GM12878 (cell line): ENCODE data around the gene MITF. TPM values are rescaled to one million over a fixed set of nuclear protein-coding genes. Genes with fewer than 3 reads are reported as not detected.

ENCODE experiments used
- ATAC-seq: fragments of 200-7000 bp; cut with Tn5 transposase; 3 replicates; pipeline ENCODE4 v1.9.1; 2020; ENCODE audit warnings: mild to moderate bottlenecking, moderate library complexity
- BruUV-seq: library from RNA; stranded (reverse); fragments of 400-500 nt; replicated peaks from 2 replicates; lab custom pipeline; 2021; lab: Mats Ljungman, UMichigan
- CTCF ChIA-PET: fragments of 300-600 bp; sonication (Branson Sonifier 250); formaldehyde crosslinking; extraction: SDS; loops from one replicate; lab custom pipeline; 2021; ENCODE audit warnings: inconsistent platforms; lab: Yijun Ruan, JAX
- POLR2A ChIA-PET: fragments of 350-600 bp; formaldehyde crosslinking; extraction: SDS; loops from one replicate; lab custom pipeline; 2021; ENCODE audit warnings: inconsistent platforms; lab: Charles Lee
- RAD21 ChIA-PET: fragments of 300-600 bp; sonication (Branson Sonifier 250); formaldehyde crosslinking; loops from one replicate; lab custom pipeline; 2023; ENCODE audit warnings: antibody characterized with exemption; ENCODE audit not compliant: unreplicated experiment; lab: Charles Lee
- SMC1A ChIA-PET: fragments of 300-600 bp; sonication (Branson Sonifier 250); formaldehyde crosslinking; loops from one replicate; lab custom pipeline; 2023; ENCODE audit not compliant: unreplicated experiment, uncharacterized antibody; lab: Charles Lee
- DNase-seq: peaks from one replicate; pipeline ENCODE4 v3.0.0-alpha.2; 2011; ENCODE audit warnings: low read depth, low spot score
- FAIRE-seq: peaks from 3 replicates; lab custom pipeline; 2011; peaks lifted over from hg19 to GRCh38; lab: Jason Lieb, UNC
- H2AFZ ChIP-seq: 2 replicates; pipeline ENCODE4 v1.6.0; 2011; ENCODE audit warnings: low read depth, low read length, control low read depth; ENCODE audit not compliant: control insufficient read depth
- H3K27ac ChIP-seq: 2 replicates; pipeline ENCODE4 v1.5.1; 2011; ENCODE audit warnings: control low read depth; ENCODE audit not compliant: control insufficient read depth, insufficient read depth
- H3K27me3 ChIP-seq, 2 experiments: replicated peaks in 1 of 2; 2 replicates each; pipeline versions ENCODE4 v1.6.0 to v1.6.1; 2011; ENCODE audit warnings: low read length in 1 of 2; ENCODE audit not compliant: control insufficient read depth in 2 of 2, insufficient read depth in 2 of 2
- H3K36me3 ChIP-seq, 2 experiments: 2 replicates each; pipeline ENCODE4 v1.5.1; 2011; ENCODE audit warnings: low read length in 1 of 2; ENCODE audit not compliant: control insufficient read depth in 2 of 2, insufficient read depth in 2 of 2
- H3K4me1 ChIP-seq: 2 replicates; pipeline ENCODE4 v1.6.1; 2011; ENCODE audit warnings: mild to moderate bottlenecking, low read length, moderate library complexity, mixed read lengths; ENCODE audit not compliant: control insufficient read depth, insufficient read depth
- H3K4me2 ChIP-seq: 2 replicates; pipeline ENCODE4 v1.6.0; 2011; ENCODE audit warnings: control low read depth; ENCODE audit not compliant: control insufficient read depth, insufficient read depth
- H3K4me3 ChIP-seq: fragments of 200-600 bp; sonication (generic); 2 replicates; pipeline ENCODE4 v1.5.1; 2016
- H3K79me2 ChIP-seq: 2 replicates; pipeline ENCODE4 v1.6.0; 2011; ENCODE audit warnings: low read length; ENCODE audit not compliant: control insufficient read depth, insufficient read depth
- H3K9ac ChIP-seq: 2 replicates; pipeline ENCODE4 v1.8.0; 2011; ENCODE audit warnings: low read length, control low read depth, mixed read lengths; ENCODE audit not compliant: control insufficient read depth, insufficient read depth
- H3K9me3 ChIP-seq: replicated peaks from 3 replicates; pipeline ENCODE4 v1.5.1; 2011; ENCODE audit warnings: mild to moderate bottlenecking, low read length; ENCODE audit not compliant: control insufficient read depth, insufficient read depth
- H4K20me1 ChIP-seq: 2 replicates; pipeline ENCODE4 v1.6.0; 2011; ENCODE audit not compliant: control insufficient read depth, insufficient read depth
- CBFB ChIP-seq: IDR thresholded peaks from 2 replicates; pipeline ENCODE4 v1.6.1; 2016; ENCODE audit warnings: antibody characterized with exemption, low read depth
- EGR1 ChIP-seq, 2 experiments: IDR thresholded peaks; 1 replicate in 1 of 2; 2 replicates in 1 of 2; pipeline ENCODE4 v1.6.1; 2011 to 2012; ENCODE audit warnings: low read depth in 2 of 2, low read length in 2 of 2, borderline replicate concordance in 1 of 2, mild to moderate bottlenecking in 1 of 2, moderate library complexity in 1 of 2
- EP300 ChIP-seq, 2 experiments: fragments of 150-350 bp in 1 of 2; IDR thresholded peaks; 2 replicates each; pipeline ENCODE4 v1.6.1; 2011 to 2012; ENCODE audit warnings: low read depth in 2 of 2, low read length in 2 of 2, borderline replicate concordance in 1 of 2, improper control_type of control experiment in 1 of 2, inconsistent platforms in 1 of 2; ENCODE audit not compliant: control insufficient read depth in 1 of 2
- GABPA ChIP-seq: IDR thresholded peaks from 2 replicates; pipeline ENCODE4 v1.6.1; 2014; ENCODE audit warnings: antibody characterized with exemption, low read depth, mild to moderate bottlenecking, inconsistent platforms
- IRF5 ChIP-seq: fragments of 450-650 bp; IDR thresholded peaks from 2 replicates; pipeline ENCODE4 v1.6.1; 2017; ENCODE audit warnings: borderline replicate concordance
- MEF2A ChIP-seq: IDR thresholded peaks from 2 replicates; pipeline ENCODE4 v1.6.1; 2011; ENCODE audit warnings: low read depth, mild to moderate bottlenecking, low read length, moderate library complexity; ENCODE audit not compliant: insufficient read depth
- MXI1 ChIP-seq: fragments of 150-350 bp; IDR thresholded peaks from 2 replicates; pipeline ENCODE4 v1.6.1; 2011; ENCODE audit warnings: low read depth, mild to moderate bottlenecking, inconsistent platforms, low read length, improper control_type of control experiment
- NR2F1 ChIP-seq: fragments of 450-650 bp; conservative IDR thresholded peaks from 2 replicates; pipeline ENCODE4 v1.6.1; 2017; ENCODE audit warnings: mild to moderate bottlenecking
- PKNOX1 ChIP-seq: fragments of 450-650 bp; IDR thresholded peaks from 2 replicates; pipeline ENCODE4 v1.6.1; 2016; ENCODE audit warnings: mild to moderate bottlenecking
- POLR2A ChIP-seq: IDR thresholded peaks from 2 replicates; pipeline ENCODE4 v1.6.1; 2011; ENCODE audit warnings: low read depth, mild to moderate bottlenecking, low read length
- RBBP5 ChIP-seq: fragments of 200-600 bp; sonication (generic); conservative IDR thresholded peaks from 2 replicates; pipeline ENCODE4 v1.6.1; 2016
- SPI1 ChIP-seq: IDR thresholded peaks from 2 replicates; pipeline ENCODE4 v1.6.1; 2011; ENCODE audit warnings: low read depth, mild to moderate bottlenecking, low read length, moderate library complexity, borderline replicate concordance; ENCODE audit not compliant: insufficient read depth
- SRF ChIP-seq, 2 experiments: IDR thresholded peaks; 2 replicates each; pipeline ENCODE4 v1.6.1; 2011; ENCODE audit warnings: low read depth in 2 of 2, low read length in 2 of 2, mild to moderate bottlenecking in 1 of 2, moderate library complexity in 1 of 2
- YY1 ChIP-seq: IDR thresholded peaks from 2 replicates; pipeline ENCODE4 v1.6.1; 2011; ENCODE audit warnings: low read depth, mild to moderate bottlenecking, low read length
- WGBS: methylation state at CpG from one replicate; pipeline ENCODE4 v1.1.6; 2016; ENCODE audit warnings: low lambda C conversion rate; ENCODE audit not compliant: insufficient replicate concordance, insufficient coverage; ENCODE audit errors: missing lambda C conversion rate; 5-methylcytosine and 5-hydroxymethylcytosine counted together
- in situ Hi-C: fragments of 300-500 bp; cut with MboI; formaldehyde crosslinking; loops from 9 replicates; pipeline ENCODE4 v1.14.3; 2018; ENCODE audit warnings: mixed read lengths
- intact Hi-C: fragments of 100-400 bp; cut with micrococcal nuclease; formaldehyde crosslinking; loops from one replicate; pipeline ENCODE4 v1.14.2; 2022; ENCODE audit not compliant: unreplicated experiment
- polyA plus RNA-seq, 11 experiments: library from polyadenylated mRNA; depleted of rRNA in 4 of 11; unstranded in 6 of 11; stranded (reverse) in 5 of 11; fragments of >200 nt; fragmentation: Nextera tagmentation in 4 of 11; fragmentation: Illumina TruSeq in 1 of 11; extraction: Ambion mirVana in 4 of 11; extraction: Trizol in 1 of 11; gene quantifications; 1 replicate in 1 of 11; 2 replicates in 10 of 11; pipeline versions ENCODE4 v1.2.1 to v1.2.3, GENCODE V29; 2011 to 2016; ENCODE audit warnings: inconsistent platforms in 2 of 11, missing spikeins in 2 of 11, low read depth in 1 of 11
- total RNA-seq, 4 experiments: library from RNA; depleted of rRNA in 3 of 4; stranded (reverse); fragments of >200 nt in 3 of 4; fragmentation: Illumina TruSeq in 1 of 4; extraction: Trizol in 1 of 4; gene quantifications; 2 replicates each; pipeline versions ENCODE4 v1.2.1 to v1.2.3, GENCODE V29; 2013 to 2021

Gene MITF
- total and polyA plus RNA-seq, 10 of the 15 experiments (the other 5 are each of a cell fraction or from before 2014, with no cell fraction given): under 0.01 to 0.90 (median 0.06) TPM; not detected in 3

GRCh38 chr3:69715204-69715603 is 24.1 kb upstream of the MITF start:
- no TSS peak for BruUV-seq

GRCh38 chr3:69716119-69716518 is 23.1 kb upstream of the MITF start:
- Histone ChIP-seq H4K20me1 (no peaks in the 10 kb centered on the region), H2AFZ (no peak overlapping the region), H3K4me2 (no peak overlapping the region), H3K27me3 (no peaks in the 10 kb centered on the region; a peak in 1 of 4 replicates), H3K79me2 (no peaks in the 10 kb centered on the region), H3K27ac (no peak overlapping the region), H3K9ac (no peak overlapping the region), H3K9me3 (no peaks in the 10 kb centered on the region), H3K4me1 (no peaks in the 10 kb centered on the region), H3K36me3 (no peaks in the 10 kb centered on the region), H3K4me3 (no peak overlapping the region)
- no peak for TF ChIP-seq POLR2A
- TF ChIP-seq NR2F1: no peak
- no peak for TF ChIP-seq IRF5
- TF ChIP-seq MXI1: no peak
- no peak for TF ChIP-seq PKNOX1
- no peak for TF ChIP-seq CBFB
- TF ChIP-seq SRF (IDR thresholded peaks at IDR 0.05; ENCODE audit: low read depth in 2 of 2, low read length in 2 of 2): no peak
- TF ChIP-seq YY1: no peak
- no peak for TF ChIP-seq RBBP5
- no peak for TF ChIP-seq GABPA
- TF ChIP-seq MEF2A: no peak
- TF ChIP-seq EP300 (IDR thresholded peaks at IDR 0.05; ENCODE audit: borderline replicate concordance in 1 of 2, control insufficient read depth in 1 of 2, low read depth in 2 of 2, low read length in 2 of 2): no peak
- FAIRE-seq: no peak
- in situ Hi-C loops (no loop called here), intact Hi-C loops (loop anchor here (1.0 kb wide), 1 partner anchor 33 kb away; no protein-coding TSS in a partner anchor)
- no peak for ATAC-seq
- 0% methylated on average over 5 of the region's 5 CpGs for WGBS
- BruUV-seq: no TSS peak
- CTCF ChIA-PET: no interaction called here
- RAD21 ChIA-PET: no interaction called here
- no peak for DNase-seq
- POLR2A ChIA-PET: no interaction called here
- SMC1A ChIA-PET: no interaction called here

More at GRCh38 chr3:69715204-69715603, 24.1 kb upstream of the MITF start:
- 0% methylated on average over 1 of the region's 1 CpG for WGBS
- Histone ChIP-seq H3K4me3 (no peak overlapping the region), H3K27ac (no peak overlapping the region), H3K27me3 (no peaks in the 10 kb centered on the region; a peak in 1 of 4 replicates), H3K9ac (no peak overlapping the region), H4K20me1 (no peaks in the 10 kb centered on the region), H3K36me3 (no peaks in the 10 kb centered on the region), H3K9me3 (no peaks in the 10 kb centered on the region), H3K79me2 (no peaks in the 10 kb centered on the region), H3K4me1 (no peaks in the 10 kb centered on the region), H2AFZ (no peak overlapping the region), H3K4me2 (no peak overlapping the region)
- TF ChIP-seq EGR1 (IDR thresholded peaks at IDR 0.05; ENCODE audit: borderline replicate concordance in 1 of 2, low read depth in 2 of 2, low read length in 2 of 2) (no peak), SPI1 (peak; percentile 47; the same call in 1 of the 2 replicates)
- FAIRE-seq: no peak
- ChIA-PET SMC1A (interaction anchor here (0.8 kb wide), 1 partner anchor 13 kb away, joined by 4 read pairs; no protein-coding TSS in a partner anchor), CTCF (interaction anchor here (0.6 kb wide), 1 partner anchor 69 kb away, joined by 3 read pairs; no protein-coding TSS in a partner anchor), POLR2A (no interaction called here), RAD21 (no interaction called here)
- in situ Hi-C loops: no loop called here
- peak; percentile 70 for ATAC-seq
- intact Hi-C loops: no loop called here
- DNase-seq: no peak
